Heart left ventricle (tissue), 13 donors: ENCODE data around the gene BDKRB2.

Source experiments
- POLR2A ChIP-seq, 2 donors: fragments of 450-650 bp; IDR thresholded peaks; one replicate each; pipeline ENCODE4 v1.6.1; 2017; ENCODE audit warnings: antibody characterized with exemption in 2 of 2, mild to moderate bottlenecking in 2 of 2, moderate library complexity in 2 of 2
- TF ChIP-seq, protein P1 (sequence below), 12 donors: fragments of 200-600 bp; sonication (generic) in 4 of 12; IDR thresholded peaks; one replicate each; pipeline versions ENCODE4 v1.5.0 to v1.8.0; 2018 to 2022; ENCODE audit warnings: antibody characterized with exemption in 12 of 12, mild to moderate bottlenecking in 5 of 12
- donor health status: ischemic (EF 13 %, LVEDD 7.1; RV severe dilation, severe dysfunction).
- donor health status: DM: no; HTN: yes; CAD: no.
- donor health status: DM: no; HTN: no; CAD: no.
- donor health status: ischemic (EF 25% LVEDD 6.9; RV normal size, moderate dysfunction).
- donor health status: ischemic (EF 25% LVEDD 5.7; RV mildly dilated, moderate dysfunction).
- donor health status: ischemic (EF 35%, LVEDD 5.7; RV mildly dilated, moderate dysfunction).
- donor health status: nonischemic (EF 11% LVEDD 7.7; RV severe dilation, severe dysfunction).
- donor health status: DM: yes; HTN: yes; CAD: no.
- donor health status: PGD.
- donor health status: ischemic (EF 29% LVEDD 5.4; RV normal size, mild dysfunction).
- donor health status: nonischemic (EF 23%, LVEDD 6.1; RV moderate dilation, normal function).

DNA sequence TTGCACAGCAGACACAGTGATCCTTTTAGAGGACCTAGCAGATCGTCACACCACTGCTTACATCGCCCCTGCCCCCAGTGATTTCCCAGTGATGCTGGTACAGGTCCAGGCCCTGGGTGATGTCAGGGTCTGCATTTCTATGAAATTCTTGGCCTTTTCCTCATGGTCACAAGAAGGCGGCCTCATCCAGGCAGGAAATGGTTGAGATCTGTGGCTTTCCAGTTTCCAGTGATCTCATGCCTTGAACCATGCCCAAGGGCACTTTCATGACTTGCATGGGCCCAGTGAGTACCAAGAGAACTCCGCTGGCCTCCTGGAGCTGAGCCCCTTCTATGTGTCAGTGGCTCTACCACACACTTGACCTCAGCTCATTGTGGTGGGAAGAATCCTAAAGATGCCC, 41.9 kb upstream of the BDKRB2 start:
- TF ChIP-seq, protein P1, sequence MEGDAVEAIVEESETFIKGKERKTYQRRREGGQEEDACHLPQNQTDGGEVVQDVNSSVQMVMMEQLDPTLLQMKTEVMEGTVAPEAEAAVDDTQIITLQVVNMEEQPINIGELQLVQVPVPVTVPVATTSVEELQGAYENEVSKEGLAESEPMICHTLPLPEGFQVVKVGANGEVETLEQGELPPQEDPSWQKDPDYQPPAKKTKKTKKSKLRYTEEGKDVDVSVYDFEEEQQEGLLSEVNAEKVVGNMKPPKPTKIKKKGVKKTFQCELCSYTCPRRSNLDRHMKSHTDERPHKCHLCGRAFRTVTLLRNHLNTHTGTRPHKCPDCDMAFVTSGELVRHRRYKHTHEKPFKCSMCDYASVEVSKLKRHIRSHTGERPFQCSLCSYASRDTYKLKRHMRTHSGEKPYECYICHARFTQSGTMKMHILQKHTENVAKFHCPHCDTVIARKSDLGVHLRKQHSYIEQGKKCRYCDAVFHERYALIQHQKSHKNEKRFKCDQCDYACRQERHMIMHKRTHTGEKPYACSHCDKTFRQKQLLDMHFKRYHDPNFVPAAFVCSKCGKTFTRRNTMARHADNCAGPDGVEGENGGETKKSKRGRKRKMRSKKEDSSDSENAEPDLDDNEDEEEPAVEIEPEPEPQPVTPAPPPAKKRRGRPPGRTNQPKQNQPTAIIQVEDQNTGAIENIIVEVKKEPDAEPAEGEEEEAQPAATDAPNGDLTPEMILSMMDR (IDR thresholded peaks at IDR 0.05): no peak
- no peak for TF ChIP-seq POLR2A (IDR thresholded peaks at IDR 0.05)
